A673 (cell line): ENCODE results near the gene ARMS2.

Experiments
- EZH2 ChIP-seq: fragments of 200-600 bp; sonication (generic); IDR thresholded peaks from 2 replicates; pipeline ENCODE4 v1.6.1; 2017; ENCODE audit warnings: borderline replicate concordance, low read depth, mild to moderate bottlenecking, mixed read lengths, antibody characterized with exemption, low read length; ENCODE audit not compliant: poor library complexity, severe bottlenecking
- TF ChIP-seq, protein P1 (sequence below): fragments of 300-800, 200-600 bp; sonication (generic); conservative IDR thresholded peaks from 2 replicates; pipeline ENCODE4 v1.5.1; 2017; ENCODE audit warnings: low read depth, mild to moderate bottlenecking, antibody characterized with exemption, low read length, moderate library complexity, mixed read lengths

DNA sequence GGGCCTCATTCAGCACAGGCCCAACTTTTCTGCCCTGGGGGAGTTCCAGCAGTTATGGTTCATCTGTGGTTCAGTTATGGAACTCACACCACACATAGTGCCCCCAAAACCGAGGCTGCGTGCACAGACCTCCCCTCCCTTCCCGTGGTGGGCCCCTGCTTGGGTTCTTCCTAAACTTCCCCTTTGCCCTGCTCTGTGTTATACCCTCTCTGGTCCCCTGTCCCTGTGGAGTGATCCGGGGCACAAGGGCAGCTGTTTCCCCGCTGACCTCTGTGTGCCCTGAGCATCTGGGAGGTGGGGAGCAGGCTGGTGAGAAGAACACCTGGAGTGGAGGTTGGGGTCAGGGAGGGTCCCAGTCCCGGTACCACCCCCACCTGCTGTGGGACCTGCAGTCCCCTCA, 46.3 kb downstream of the ARMS2 start:
- TF ChIP-seq, protein P1, sequence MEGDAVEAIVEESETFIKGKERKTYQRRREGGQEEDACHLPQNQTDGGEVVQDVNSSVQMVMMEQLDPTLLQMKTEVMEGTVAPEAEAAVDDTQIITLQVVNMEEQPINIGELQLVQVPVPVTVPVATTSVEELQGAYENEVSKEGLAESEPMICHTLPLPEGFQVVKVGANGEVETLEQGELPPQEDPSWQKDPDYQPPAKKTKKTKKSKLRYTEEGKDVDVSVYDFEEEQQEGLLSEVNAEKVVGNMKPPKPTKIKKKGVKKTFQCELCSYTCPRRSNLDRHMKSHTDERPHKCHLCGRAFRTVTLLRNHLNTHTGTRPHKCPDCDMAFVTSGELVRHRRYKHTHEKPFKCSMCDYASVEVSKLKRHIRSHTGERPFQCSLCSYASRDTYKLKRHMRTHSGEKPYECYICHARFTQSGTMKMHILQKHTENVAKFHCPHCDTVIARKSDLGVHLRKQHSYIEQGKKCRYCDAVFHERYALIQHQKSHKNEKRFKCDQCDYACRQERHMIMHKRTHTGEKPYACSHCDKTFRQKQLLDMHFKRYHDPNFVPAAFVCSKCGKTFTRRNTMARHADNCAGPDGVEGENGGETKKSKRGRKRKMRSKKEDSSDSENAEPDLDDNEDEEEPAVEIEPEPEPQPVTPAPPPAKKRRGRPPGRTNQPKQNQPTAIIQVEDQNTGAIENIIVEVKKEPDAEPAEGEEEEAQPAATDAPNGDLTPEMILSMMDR, result no peak
- no peak for TF ChIP-seq EZH2
